GM18517 (cell line): ENCODE measurements around the gene LRRC36.

Experiments
- ATAC-seq: cut with Tn5 transposase; IDR thresholded peaks from one replicate; pipeline ENCODE4 v1.9.1; 2021; ENCODE audit warnings: mild to moderate bottlenecking, moderate library complexity; ENCODE audit not compliant: unreplicated experiment

LRRC36 gene

DNA sequence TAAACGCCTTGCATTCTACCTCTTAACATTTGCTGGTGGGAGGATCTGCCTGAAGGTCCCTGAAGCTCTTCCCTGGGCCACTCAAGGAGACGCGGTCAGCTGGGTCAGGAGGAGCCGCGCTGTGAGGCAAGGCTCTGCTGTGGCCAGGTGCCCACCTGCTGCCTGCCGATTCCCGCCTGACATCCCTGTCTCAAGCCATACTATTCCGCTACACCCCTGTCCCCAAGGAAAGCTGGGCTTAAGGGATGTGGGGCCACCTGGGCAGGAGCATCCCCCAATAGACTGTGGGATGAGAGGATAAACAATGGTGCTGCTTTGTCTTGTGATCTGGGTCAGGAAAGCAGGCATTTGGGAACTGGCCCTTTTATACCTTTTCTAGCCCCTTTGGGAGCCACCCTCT lies 61.6 kb downstream of the LRRC36 start:
- ATAC-seq: no peak

GRCh38 chr16:67388591-67388990 lies 62.0 kb downstream of the LRRC36 start:
- no peak for ATAC-seq

DNA sequence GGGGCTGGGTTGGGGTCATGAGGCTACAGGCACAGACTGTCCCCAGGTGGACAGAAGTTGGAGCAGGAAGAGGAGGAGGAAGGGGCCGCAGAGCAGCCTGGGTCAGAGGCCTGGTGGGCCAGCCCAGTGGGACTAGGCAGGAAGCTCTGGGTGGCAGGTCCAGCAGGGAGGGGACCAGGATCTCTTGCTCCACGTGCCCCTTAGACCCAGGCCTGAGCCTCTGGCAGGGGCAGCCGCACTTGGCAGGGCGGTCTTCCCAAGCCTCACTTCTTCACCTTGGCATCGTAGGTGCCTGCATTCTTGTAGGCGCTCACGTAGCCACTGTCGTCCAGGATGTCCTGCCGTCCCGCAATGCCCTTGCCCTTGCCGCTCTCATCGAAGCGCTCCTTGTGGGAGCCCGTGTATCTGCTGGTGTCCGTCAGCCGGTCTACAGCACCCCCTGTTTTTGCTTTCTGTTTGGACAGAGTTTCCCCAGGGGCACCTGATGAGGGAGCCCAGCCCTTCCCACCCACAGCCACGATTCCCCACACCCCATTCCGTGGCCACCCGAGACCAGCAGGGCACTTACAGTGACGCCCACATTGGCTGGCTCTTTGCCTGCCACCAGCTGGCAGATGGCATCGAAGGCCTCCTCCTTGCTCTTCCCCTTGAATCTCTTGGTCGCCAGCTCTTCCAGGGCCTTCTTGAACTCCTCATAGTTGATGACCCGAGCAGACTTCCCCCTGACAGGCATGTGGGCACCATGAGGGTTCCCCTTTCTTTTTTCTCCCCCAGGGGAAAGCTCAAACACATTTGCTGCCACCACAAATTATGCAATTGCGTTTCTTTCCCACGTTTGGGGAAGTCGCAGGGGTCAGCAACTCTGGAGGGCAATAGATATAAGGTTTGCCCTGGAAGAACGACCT lies 63.5 kb downstream of the LRRC36 start:
- no peak for ATAC-seq

GRCh38 chr16:67390816-67391423 lies 64.3 kb downstream of the LRRC36 start:
- ATAC-seq: no peak

DNA sequence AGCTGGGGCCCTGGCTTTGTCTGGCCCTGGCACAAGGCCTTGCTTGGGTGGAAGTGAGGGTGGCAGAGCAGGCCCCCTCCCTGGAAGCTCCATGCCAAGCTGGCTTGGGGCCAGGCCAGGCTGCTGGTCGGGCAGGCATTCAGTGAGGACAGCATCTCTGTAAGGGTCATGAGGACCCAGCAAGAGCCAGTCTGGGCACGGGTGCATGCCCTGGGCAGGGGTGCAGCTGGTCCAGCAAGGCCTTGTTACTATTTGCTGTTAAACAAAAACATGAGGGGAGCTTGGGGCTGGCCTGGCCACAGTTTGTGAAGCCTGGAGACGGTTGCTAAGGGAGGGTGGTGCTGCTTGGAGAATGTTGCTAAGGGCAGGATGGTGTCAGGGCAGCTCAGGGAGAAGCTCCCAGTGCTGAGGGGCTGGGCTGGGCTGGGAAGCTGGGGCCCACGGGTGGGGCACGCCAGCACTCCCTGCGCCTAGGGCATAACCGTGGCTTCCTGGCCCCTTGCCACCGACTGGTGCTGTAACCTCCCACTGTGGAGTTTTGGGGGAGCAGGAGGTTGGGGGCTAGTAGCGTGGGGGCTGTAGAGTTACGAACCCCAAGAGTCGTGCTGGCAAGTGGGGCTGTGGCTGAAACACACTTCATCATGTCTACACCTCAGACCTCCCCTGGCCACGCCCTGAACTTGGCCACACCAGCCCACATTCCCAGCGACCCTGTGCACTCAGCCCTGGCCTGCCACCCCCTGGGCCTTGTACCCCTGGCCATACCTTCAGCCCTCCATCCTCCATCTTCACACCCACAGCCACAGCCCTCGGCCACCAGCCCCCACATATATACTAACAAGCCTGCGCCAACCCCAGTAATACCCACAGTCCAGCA lies 65.0 kb downstream of the LRRC36 start:
- no peak for ATAC-seq

DNA sequence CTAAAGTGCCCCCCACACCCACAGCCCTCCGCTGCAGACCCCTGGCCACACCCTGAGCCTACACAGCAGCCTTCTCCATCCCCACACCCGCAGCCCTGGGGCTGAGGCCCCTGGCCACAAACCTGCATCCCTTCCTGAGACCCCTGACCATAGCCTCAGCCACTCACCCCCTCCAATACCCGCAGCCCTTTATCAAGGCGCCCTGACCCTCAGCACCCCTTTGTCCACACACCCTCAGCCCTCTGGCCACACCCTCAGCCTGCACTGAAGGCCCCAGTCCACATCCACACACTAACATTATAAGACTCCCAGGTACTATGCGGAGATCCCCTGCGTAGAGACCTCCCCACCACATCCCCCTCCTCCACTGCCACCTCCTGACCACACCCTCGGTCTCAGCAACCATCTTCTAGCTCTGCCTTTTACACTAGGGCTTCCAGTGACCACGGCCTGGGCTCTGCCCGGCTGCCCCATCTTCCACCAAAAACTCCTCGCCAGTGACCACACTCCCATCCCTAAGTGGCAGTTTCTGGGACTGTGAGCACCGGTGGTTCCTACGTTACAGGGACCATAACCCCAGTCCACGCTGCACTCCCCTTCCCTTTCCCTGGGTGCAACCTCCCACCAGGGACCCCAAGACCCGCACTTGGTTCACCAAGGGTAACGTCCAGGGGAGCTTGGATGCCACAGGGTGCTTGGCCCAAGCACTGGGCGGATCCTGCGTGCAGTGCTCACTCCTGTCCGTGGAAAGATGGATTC lies 65.9 kb downstream of the LRRC36 start:
- ATAC-seq: no peak

- no peak for ATAC-seq
These were observed 66.6 kb downstream of the LRRC36 start, which contains the start of gene TPPP3 for GRCh38 chr16:67393111-67393787. TSS of gene TPPP3 (minus strand) at chr16:67393498. CDS start at chr16:67391111, 2,387 bp downstream.

- ATAC-seq: no peak
These were observed 67.2 kb downstream of the LRRC36 start for GRCh38 chr16:67393788-67394154.

DNA sequence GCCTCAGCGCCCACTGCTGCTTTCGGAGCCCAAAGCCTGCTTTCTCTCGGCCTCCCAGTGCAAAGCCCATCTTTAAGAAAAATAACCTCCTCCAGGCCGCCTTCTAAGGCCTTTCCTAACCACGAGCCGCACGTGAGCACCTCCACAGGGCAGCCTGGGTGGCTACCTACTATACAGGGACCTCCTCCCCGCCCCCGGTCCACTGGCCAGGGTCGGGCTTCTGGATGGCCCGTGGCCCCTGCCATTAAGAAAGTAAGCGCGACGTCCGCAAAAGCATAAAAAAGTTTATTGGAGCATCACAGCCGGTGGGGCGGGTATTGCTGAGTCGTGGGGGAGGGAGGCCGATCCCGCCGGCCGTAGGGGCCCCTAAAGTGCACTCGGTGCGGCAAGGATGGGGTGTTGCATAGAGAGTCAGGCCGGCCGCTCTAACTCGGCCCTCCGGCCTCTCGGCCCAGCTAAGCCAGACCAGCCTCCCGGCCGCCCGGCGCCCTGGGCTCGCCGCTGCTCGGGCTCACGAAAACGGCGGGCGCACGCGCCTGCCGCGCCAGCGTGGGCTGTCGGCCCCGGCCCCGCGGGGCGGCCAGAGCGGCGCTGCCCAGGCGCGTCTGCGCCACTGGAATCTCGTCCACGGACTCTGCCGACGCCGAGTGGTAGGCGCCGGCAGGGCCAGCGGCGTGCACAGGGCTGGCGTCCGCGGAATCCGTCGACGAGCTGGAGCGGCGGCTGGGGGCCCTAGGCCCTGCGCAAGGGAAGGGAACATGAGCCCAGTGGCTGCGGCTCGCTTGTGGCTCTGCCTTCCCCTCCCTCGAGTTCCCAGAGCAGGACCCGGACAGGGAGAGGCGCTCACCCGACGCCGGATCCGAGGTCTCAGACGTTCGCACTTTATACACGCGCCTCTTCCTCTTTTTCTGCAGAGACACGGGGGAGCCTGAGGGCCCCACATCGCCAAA lies 67.8 kb downstream of the LRRC36 start:
- no peak for ATAC-seq

DNA sequence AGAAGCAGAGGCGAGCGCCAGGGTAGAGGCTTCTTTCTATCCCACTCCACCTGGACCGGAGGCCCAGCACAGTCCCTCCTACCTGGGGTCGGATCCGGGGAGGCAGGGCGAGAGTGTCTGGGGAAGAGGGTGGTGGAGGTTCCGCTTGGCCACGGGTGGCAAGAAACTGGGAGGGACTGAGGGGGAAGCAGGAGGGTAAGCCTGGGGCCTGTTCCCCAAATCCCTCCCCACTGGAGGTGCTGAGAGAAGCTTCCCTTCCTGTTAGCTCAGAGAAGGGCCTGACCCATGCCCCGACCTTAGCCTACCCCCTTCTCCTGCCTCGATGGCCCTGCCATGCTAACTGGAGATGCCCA lies 68.5 kb downstream of the LRRC36 start:
- no peak for ATAC-seq

DNA sequence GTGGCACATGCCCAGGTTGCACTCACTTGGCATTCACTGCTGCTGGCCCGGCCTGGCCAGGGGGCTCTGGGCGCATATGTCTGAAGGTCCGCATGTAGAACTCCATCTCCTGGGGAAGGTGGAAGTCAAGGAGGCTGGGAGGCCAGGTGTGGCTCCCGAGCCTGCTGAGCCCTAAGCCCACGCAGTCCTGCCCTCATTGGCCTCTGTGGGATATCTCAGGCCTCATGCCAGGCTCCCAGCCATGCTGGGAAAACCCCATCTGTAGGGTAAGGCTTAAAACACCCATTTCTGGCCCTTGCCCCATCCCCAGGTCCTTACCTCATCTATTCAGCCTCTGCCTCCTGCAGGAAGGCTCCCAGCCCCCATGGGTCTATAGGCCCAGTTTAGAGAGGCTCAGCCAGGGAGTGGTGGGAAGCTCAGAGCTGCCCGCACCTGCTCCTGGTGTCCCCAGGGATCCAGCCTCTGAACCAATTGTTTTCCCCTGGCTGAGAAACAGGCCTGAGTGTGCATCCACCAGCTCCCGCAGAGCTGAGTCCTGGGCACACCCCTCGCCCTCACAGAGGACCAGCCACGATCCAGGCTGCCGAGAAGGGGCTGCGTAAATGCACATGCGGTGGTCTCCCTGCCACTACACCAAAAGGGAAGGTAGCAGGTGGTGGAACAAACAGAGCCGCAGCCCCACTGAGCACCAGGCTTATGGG lies 69.0 kb downstream of the LRRC36 start:
- no peak for ATAC-seq

- no peak for ATAC-seq
These were observed 69.8 kb downstream of the LRRC36 start for GRCh38 chr16:67396159-67397035.

DNA sequence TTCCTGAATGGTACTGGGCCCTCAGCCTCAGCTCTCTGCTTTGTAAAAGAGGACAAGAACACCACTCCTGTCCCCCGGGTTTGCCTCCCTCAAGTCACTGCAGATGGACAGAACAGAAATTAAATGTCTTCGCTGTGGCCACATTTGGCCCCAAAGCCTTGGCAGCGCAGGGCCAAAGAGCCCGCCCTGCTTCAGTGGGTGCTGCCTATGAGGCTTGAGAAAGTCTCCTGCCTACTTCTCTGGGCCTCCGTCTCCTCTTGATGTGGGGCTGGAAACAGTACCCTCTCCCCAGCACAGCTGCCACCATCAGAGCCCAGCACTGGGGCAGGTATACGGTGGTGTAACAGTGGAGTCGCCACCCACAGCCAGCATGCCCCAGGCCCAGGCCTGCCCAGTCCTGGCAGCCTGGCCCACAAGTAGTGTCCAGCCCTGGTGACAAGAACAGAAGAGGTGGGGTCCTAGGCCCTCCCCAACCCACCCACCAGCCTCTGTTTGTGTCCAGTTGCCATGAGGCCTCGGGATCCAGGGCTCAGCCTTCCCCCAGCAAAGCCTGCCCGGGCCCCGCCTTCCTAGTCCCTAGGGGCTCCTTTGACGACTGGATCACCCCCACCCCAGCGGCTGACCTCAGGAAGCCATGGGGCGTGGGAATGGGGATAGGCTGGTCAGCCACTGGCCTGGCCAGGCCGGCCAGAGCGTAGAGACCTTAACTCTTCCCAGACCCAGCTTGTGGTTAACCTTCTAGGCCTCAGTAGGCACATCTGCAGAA lies 70.6 kb downstream of the LRRC36 start:
- ATAC-seq: no peak

DNA sequence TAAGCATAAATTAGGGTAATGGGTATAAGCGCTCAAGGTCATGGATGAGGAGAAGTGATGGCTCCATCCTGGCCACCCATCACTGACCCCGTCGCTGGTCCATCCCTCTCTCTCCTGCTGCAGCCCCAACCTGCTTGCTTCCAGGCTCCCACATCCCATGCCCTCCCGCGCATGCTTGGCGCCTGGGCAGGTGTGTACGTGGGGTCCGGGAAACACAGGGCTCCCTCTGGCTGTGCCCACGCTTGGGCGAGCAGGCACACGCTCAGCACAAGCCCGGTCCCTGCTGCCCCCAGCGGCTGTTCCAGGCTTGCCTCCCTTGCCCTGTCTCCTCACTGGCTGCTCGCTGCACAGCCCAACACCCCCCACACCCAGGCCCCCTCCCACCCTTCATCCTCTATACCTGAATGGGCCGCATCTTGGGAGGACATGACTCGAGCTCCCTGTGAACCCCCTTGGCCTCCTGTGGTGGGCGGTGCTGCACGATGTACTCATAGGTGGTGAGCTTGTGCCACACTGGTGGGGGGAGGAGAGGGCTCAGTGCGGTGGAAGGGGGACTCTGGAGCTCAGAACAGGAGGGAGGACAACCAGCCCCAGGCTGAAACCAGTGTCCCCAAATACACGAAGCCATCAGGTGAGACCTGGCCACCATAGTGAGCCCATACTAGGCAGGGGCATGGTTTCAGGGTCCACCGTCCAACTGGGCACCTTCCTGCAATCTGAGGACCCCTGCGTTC lies 71.4 kb downstream of the LRRC36 start:
- no peak for ATAC-seq

DNA sequence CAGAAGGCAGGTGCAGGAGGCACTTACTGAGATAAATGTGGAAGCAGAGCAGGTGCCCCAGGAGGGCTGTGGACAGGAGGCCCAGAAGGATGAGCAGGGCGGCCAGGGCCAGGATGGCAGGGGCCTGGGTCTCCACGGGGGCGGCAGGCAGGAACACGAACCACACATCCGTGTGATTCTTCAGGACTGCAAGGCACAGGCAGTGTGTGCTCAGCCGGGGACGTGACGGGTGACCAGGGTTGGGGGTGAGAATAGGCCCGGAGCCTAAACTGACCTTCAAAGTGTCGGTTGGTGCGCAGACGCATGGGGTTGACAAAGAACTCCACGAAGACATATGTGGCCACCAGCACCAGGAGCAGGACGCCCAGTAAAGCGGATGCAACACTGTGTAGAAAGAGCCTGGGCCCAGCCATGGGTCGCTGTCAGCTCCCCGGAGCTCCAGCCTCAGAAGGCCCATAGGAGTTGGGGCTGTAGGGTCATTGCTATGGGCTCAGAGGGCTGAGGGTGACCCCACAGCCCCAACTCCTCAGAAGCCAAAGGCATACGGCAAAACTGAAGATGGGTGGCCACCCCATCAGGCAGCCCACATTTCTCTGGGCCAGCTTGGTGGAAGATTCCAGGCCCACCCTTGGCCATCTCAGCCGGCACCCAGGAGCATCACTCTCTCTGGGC lies 72.1 kb downstream of the LRRC36 start:
- ATAC-seq: no peak
